Trophoblast cell (in vitro differentiated cells and primary cell): ENCODE measurements around the gene MAN1C1.

Experiments
- DNase-seq, 2 donors: peaks; one replicate each; pipeline ENCODE4 v3.0.0-alpha.2; 2016
- H2AFZ ChIP-seq: 2 replicates; pipeline ENCODE4 v1.6.1; 2013; ENCODE audit warnings: low read length, moderate library complexity, mild to moderate bottlenecking; ENCODE audit not compliant: insufficient read depth, poor library complexity
- H2AK5ac ChIP-seq: 2 replicates; pipeline ENCODE4 v1.6.1; 2013; ENCODE audit warnings: mild to moderate bottlenecking, low read length
- H2BK120ac ChIP-seq: 2 replicates; pipeline ENCODE4 v1.6.1; 2013; ENCODE audit warnings: low read length, mild to moderate bottlenecking, moderate library complexity; ENCODE audit not compliant: insufficient read depth, poor library complexity
- H2BK12ac ChIP-seq: 2 replicates; pipeline ENCODE4 v1.6.1; 2013; ENCODE audit warnings: mild to moderate bottlenecking, low read length, moderate library complexity
- H2BK5ac ChIP-seq: 2 replicates; pipeline ENCODE4 v1.6.1; 2013; ENCODE audit warnings: low read length, low read depth, moderate library complexity, mild to moderate bottlenecking; ENCODE audit not compliant: poor library complexity
- H3K14ac ChIP-seq: 2 replicates; pipeline ENCODE4 v1.6.1; 2013; ENCODE audit warnings: mild to moderate bottlenecking, low read length
- H3K18ac ChIP-seq: 2 replicates; pipeline ENCODE4 v1.6.1; 2013; ENCODE audit warnings: mild to moderate bottlenecking, low read length
- H3K23ac ChIP-seq: 2 replicates; pipeline ENCODE4 v1.6.1; 2013; ENCODE audit warnings: low read length
- H3K27ac ChIP-seq: 2 replicates; pipeline ENCODE4 v1.5.1; 2013; ENCODE audit warnings: low read depth, mild to moderate bottlenecking, inconsistent platforms, low read length, moderate library complexity
- H3K27me3 ChIP-seq: 2 replicates; pipeline ENCODE4 v1.6.1; 2013; ENCODE audit warnings: inconsistent platforms, mild to moderate bottlenecking, low read length, moderate library complexity; ENCODE audit not compliant: insufficient read depth
- H3K36me3 ChIP-seq, 2 experiments: 1 replicate in 1 of 2; 2 replicates in 1 of 2; pipeline ENCODE4 v1.6.1; 2013; ENCODE audit warnings: low read length in 2 of 2, mild to moderate bottlenecking in 2 of 2, moderate library complexity in 1 of 2; ENCODE audit not compliant: insufficient read depth in 2 of 2, control insufficient read depth in 1 of 2
- H3K4ac ChIP-seq: 2 replicates; pipeline ENCODE4 v1.6.1; 2013; ENCODE audit warnings: low read depth, mild to moderate bottlenecking, low read length, moderate library complexity
- H3K4me1 ChIP-seq, 2 experiments: 1 replicate in 1 of 2; 2 replicates in 1 of 2; pipeline ENCODE4 v1.6.1; 2013; ENCODE audit warnings: low read length in 2 of 2, mild to moderate bottlenecking in 2 of 2, moderate library complexity in 1 of 2; ENCODE audit not compliant: insufficient read depth in 2 of 2, control insufficient read depth in 1 of 2
- H3K4me2 ChIP-seq: 2 replicates; pipeline ENCODE4 v1.6.1; 2013; ENCODE audit warnings: inconsistent platforms, mild to moderate bottlenecking, low read length, moderate library complexity
- H3K4me3 ChIP-seq: 2 replicates; pipeline ENCODE4 v1.5.1; 2013; ENCODE audit warnings: mild to moderate bottlenecking, low read depth, low read length, inconsistent platforms
- H3K79me1 ChIP-seq: one replicate; pipeline ENCODE4 v1.6.1; 2013; ENCODE audit warnings: low read length
- H3K79me2 ChIP-seq: 2 replicates; pipeline ENCODE4 v1.6.1; 2013; ENCODE audit warnings: low read length, mild to moderate bottlenecking; ENCODE audit not compliant: control insufficient read depth, insufficient read depth, poor library complexity
- H3K9ac ChIP-seq: 2 replicates; pipeline ENCODE4 v1.6.1; 2013; ENCODE audit warnings: mild to moderate bottlenecking, low read length
- H3K9me3 ChIP-seq: 2 replicates; pipeline ENCODE4 v1.6.1; 2013; ENCODE audit warnings: low read depth, mild to moderate bottlenecking, control low read depth, inconsistent platforms, low read length; ENCODE audit not compliant: insufficient read depth
- H4K12ac ChIP-seq: 2 replicates; pipeline ENCODE4 v1.6.1; 2013; ENCODE audit warnings: low read depth, mild to moderate bottlenecking, low read length, moderate library complexity
- H4K8ac ChIP-seq: 2 replicates; pipeline ENCODE4 v1.6.1; 2013; ENCODE audit warnings: low read depth, mild to moderate bottlenecking, low read length, moderate library complexity
- H4K91ac ChIP-seq: one replicate; pipeline ENCODE4 v1.6.1; 2013; ENCODE audit warnings: low read depth, mild to moderate bottlenecking, low read length, moderate library complexity
- WGBS: extraction: QIAGEN DNeasy Blood & Tissue Kit; methylation state at CpG from one replicate; pipeline ENCODE4 v1.1.7; 2013; ENCODE audit warnings: missing lambda C conversion rate; ENCODE audit not compliant: insufficient read length, insufficient coverage; ENCODE audit errors: extremely low coverage; 5-methylcytosine and 5-hydroxymethylcytosine counted together

The MAN1C1 gene

GRCh38 chr1:25760871-25761270 is 144.3 kb downstream of the MAN1C1 start:
- no peaks in the 10 kb centered on the region for H3K79me2 ChIP-seq
- H3K9me3 ChIP-seq: no peaks in the 10 kb centered on the region
- no peak overlapping the region for H2BK12ac ChIP-seq
- H3K4ac ChIP-seq: no peak overlapping the region
- H4K8ac ChIP-seq: no peak overlapping the region
- H3K27ac ChIP-seq: no peak overlapping the region
- H2AK5ac ChIP-seq: no peak overlapping the region
- no CpG with 5 or more reads among the region's 5 CpGs for WGBS
- no peak overlapping the region for H3K14ac ChIP-seq
- no peaks in the 10 kb centered on the region for H3K27me3 ChIP-seq
- no peak for DNase-seq
- H3K4me3 ChIP-seq: no peak overlapping the region
- H4K91ac ChIP-seq: no peak overlapping the region
- peaks cover 2 to 3% of the 10 kb centered on the region in 2 experiments for H3K4me1 ChIP-seq
- H2AFZ ChIP-seq: no peak overlapping the region
- no peak overlapping the region for H3K18ac ChIP-seq
- H3K79me1 ChIP-seq: no peaks in the 10 kb centered on the region
- no peak overlapping the region for H3K9ac ChIP-seq
- no peak overlapping the region for H3K23ac ChIP-seq
- no peaks in the 10 kb centered on the region for H3K36me3 ChIP-seq
- H2BK120ac ChIP-seq: no peak overlapping the region
- no peak overlapping the region for H3K4me2 ChIP-seq
- H2BK5ac ChIP-seq: no peak overlapping the region
- H4K12ac ChIP-seq: no peak overlapping the region

DNA sequence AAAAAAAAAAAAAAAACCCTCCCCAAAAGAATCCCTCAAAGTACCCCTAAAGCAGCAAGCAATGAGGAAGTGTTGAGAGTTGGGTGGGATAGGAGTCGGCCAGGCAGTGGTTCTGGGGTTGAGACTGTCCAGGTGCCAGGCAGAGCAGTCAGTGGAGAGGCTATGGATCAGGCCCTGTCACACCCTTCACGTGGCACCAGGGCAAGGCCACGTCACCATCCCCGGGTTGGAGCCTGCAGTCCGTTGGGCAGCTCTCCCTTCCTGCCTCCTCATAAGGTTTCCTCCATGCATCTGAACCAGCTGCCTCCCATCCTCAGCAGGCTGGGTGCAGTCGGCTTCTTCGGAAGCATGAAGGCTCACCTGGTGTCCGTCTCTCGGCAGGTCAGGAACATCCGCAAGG is 146.9 kb downstream of the MAN1C1 start:
- Histone ChIP-seq H3K4me1 (peaks cover 2 to 3% of the 10 kb centered on the region in 2 experiments), H4K91ac (no peak overlapping the region), H3K9ac (no peak overlapping the region), H3K4ac (no peak overlapping the region), H3K23ac (no peak overlapping the region), H3K79me1 (no peaks in the 10 kb centered on the region), H3K18ac (no peak overlapping the region), H2AFZ (no peak overlapping the region), H4K8ac (no peak overlapping the region), H3K14ac (no peak overlapping the region), H2AK5ac (no peak overlapping the region), H2BK12ac (no peak overlapping the region), H3K79me2 (no peaks in the 10 kb centered on the region), H2BK120ac (no peak overlapping the region), H2BK5ac (no peak overlapping the region), H3K36me3 (no peaks in the 10 kb centered on the region), H4K12ac (no peak overlapping the region), H3K27me3 (no peaks in the 10 kb centered on the region), H3K4me3 (no peak overlapping the region), H3K27ac (no peak overlapping the region), H3K4me2 (no peak overlapping the region), H3K9me3 (no peaks in the 10 kb centered on the region)
- no peak for DNase-seq
- WGBS: no CpG with 5 or more reads among the region's 10 CpGs

- H3K9ac ChIP-seq: no peak overlapping the region
- no peak for DNase-seq
- no peak overlapping the region for H2AK5ac ChIP-seq
- H2BK5ac ChIP-seq: no peak overlapping the region
- H4K12ac ChIP-seq: no peak overlapping the region
- H3K23ac ChIP-seq: no peak overlapping the region
- H2BK120ac ChIP-seq: no peak overlapping the region
- no peak overlapping the region for H3K14ac ChIP-seq
- no peak overlapping the region for H3K27ac ChIP-seq
- H2BK12ac ChIP-seq: no peak overlapping the region
- H3K4me2 ChIP-seq: no peak overlapping the region
- H3K4me1 ChIP-seq: peaks cover 2 to 3% of the 10 kb centered on the region in 2 experiments
- H4K91ac ChIP-seq: no peak overlapping the region
- no peak overlapping the region for H3K18ac ChIP-seq
- no peaks in the 10 kb centered on the region for H3K79me2 ChIP-seq
- H3K4me3 ChIP-seq: no peak overlapping the region
- no peak overlapping the region for H4K8ac ChIP-seq
- H3K36me3 ChIP-seq: no peaks in the 10 kb centered on the region
- H3K27me3 ChIP-seq: no peaks in the 10 kb centered on the region
- no CpG with 5 or more reads among the region's 8 CpGs for WGBS
- H3K4ac ChIP-seq: no peak overlapping the region
- peaks cover 4% of the 10 kb centered on the region for H3K9me3 ChIP-seq
- H2AFZ ChIP-seq: no peak overlapping the region
- no peaks in the 10 kb centered on the region for H3K79me1 ChIP-seq
Observed at GRCh38 chr1:25765136-25765922, 148.7 kb downstream of the MAN1C1 start.

- Histone ChIP-seq H3K14ac (no peak overlapping the region), H2BK5ac (no peak overlapping the region), H3K79me2 (no peaks in the 10 kb centered on the region), H3K9ac (no peak overlapping the region), H3K4me2 (no peak overlapping the region), H3K4me3 (no peak overlapping the region), H2BK12ac (no peak overlapping the region), H2AFZ (no peak overlapping the region), H3K4me1 (peaks cover 2 to 3% of the 10 kb centered on the region in 2 experiments), H3K23ac (no peak overlapping the region), H2BK120ac (no peak overlapping the region), H3K36me3 (no peaks in the 10 kb centered on the region), H3K27ac (no peak overlapping the region), H2AK5ac (no peak overlapping the region), H3K4ac (no peak overlapping the region), H3K27me3 (no peaks in the 10 kb centered on the region), H4K91ac (no peak overlapping the region), H3K79me1 (no peaks in the 10 kb centered on the region), H3K9me3 (peaks cover 4% of the 10 kb centered on the region), H4K12ac (no peak overlapping the region), H4K8ac (no peak overlapping the region), H3K18ac (no peak overlapping the region)
- no peak for DNase-seq
- no CpG with 5 or more reads among the region's 13 CpGs for WGBS
Observed at GRCh38 chr1:25765923-25766589, 149.5 kb downstream of the MAN1C1 start.
